GM12801 (cell line): ENCODE measurements around the gene CLEC17A.

Source experiments
- TF ChIP-seq, protein P1 (sequence below): IDR thresholded peaks from one replicate; pipeline ENCODE4 v1.5.1; 2011; ENCODE audit warnings: control low read depth; ENCODE audit not compliant: insufficient read length; ENCODE audit errors: extremely low read depth

Gene CLEC17A

DNA sequence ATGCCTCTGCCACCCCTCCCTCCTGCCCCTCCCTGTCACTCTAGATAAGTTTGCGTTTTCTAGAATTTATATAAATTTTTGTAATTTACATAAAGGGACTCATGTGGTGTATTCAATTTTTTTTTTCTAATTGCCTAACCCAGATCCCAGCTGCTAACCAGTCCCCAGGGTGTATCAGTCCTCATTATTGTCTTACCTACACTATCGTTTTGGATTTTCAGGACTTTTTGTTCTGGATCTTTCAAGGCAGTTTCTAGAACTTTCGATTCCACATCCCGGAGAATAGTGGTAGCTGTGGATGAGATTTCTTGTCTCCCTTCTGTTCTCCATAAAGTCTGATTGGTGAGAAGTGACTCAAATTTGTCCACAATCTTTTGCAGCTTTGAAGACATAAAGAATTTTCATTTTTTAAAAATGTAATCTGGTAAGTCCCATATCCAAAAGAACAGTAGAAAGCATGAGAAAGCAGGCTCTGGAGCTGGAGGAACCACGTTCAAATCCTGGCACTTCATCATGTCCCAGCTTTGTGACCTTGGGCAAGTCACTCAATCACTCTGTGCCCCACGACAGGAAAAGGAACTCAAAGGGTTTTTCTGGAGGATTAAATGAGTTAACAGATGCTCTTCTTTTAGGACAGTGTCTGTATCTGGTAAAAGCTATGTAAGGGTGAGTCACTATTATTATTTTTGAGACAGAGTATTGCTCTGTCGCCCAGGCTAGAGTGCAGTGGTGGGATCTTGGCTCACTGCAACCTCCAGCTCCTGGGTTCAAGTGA, 72.1 kb downstream of the CLEC17A start:
- TF ChIP-seq, protein P1, sequence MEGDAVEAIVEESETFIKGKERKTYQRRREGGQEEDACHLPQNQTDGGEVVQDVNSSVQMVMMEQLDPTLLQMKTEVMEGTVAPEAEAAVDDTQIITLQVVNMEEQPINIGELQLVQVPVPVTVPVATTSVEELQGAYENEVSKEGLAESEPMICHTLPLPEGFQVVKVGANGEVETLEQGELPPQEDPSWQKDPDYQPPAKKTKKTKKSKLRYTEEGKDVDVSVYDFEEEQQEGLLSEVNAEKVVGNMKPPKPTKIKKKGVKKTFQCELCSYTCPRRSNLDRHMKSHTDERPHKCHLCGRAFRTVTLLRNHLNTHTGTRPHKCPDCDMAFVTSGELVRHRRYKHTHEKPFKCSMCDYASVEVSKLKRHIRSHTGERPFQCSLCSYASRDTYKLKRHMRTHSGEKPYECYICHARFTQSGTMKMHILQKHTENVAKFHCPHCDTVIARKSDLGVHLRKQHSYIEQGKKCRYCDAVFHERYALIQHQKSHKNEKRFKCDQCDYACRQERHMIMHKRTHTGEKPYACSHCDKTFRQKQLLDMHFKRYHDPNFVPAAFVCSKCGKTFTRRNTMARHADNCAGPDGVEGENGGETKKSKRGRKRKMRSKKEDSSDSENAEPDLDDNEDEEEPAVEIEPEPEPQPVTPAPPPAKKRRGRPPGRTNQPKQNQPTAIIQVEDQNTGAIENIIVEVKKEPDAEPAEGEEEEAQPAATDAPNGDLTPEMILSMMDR = no peak

DNA sequence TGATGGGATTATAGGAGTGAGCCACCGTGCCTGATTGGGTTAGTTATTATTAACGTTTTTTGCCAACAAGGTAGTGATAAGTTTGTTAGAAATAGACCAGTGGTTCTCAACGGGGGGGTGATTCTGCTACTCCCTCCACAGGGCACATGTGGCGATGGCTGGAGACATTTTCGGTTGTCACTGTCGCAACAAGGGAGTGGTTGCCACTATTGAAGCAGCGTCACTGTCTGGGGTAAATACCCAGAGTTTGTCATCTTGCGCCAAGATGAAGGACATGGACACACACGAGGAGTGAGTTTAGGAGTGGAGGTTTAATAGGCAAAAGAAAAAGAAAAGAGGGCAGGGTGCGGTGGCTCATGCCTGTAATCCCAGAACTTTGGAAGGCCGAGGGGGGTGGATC, 72.8 kb downstream of the CLEC17A start:
- TF ChIP-seq, protein P1 = no peak

DNA sequence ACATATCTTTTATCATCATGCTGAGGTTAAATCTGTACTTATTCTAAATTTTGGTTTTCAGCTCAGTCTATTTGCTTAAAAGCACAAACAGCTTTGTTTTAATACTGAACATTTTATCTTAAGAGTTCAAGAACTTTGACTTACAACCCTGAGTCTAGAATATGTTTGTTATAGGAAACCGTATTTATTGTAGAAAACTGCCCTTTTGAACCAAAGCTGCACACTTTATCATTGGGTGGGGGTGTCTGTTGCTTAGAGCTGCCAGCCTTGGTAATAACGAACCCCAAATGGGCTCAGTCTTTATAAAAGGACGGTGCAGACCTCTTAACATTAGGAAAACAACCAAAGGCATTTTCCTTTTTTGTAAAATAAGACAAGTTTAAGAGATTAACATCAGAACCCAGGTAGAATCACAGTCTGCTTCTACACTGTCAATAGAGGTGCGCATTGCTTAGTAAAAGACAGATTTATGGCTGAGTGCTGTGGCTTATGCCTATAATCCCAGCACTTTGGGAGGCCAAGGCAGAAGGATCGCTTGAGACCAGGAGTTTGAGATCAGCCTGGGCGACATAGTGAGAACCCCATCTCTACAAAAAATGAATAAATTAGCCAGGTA, 77.1 kb downstream of the CLEC17A start:
- TF ChIP-seq, protein P1 = no peak

DNA sequence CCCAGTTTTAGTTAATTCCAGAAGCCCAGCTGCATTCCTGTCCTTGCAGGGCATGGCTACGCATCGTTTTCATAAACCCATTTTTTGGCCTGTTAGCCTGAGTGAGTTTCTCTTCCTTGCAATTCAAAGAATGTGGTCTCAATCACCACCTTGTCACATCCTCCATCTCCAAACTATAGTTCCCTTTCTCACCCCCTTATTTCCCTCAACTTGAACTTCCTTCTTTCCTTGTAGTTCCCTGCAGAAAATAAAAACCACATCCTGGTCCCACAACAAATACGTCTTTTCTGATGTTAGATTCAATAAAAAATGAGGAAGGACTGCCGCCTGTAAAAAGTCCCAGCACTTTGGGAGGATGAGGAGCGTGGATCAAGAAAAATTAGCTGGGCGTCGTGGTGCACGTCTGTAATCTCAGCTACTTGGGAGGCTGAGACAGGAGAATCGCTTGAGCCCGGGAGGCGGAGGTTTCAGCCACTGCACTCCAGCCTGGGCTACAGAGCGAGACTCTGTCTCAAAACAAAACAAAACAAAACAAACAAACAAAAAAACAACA, 78.6 kb downstream of the CLEC17A start:
- TF ChIP-seq, protein P1 = no peak
